Measurements from ENCODE around the gene TAOK3. TPM values are rescaled to one million over a fixed set of nuclear protein-coding genes. Genes with fewer than 3 reads are reported as not detected.
A peak's percentile ranks its signal among the peaks of the same experiment; 100 is the strongest.
"Not testable (repeated sequence)": the region's sequence is repeated elsewhere in the genome, so short reads cannot be mapped to it uniquely, and the experiment has no call there.

The TAOK3 gene
- total RNA-seq, 3 donors from 2014 or later (not counting 1 experiment from before 2014, with no cell fraction given): 155 to 166 (median 157) TPM

- Mint-ChIP-seq H3K4me3 (peak overlapping the region; percentile 98), H3K9me3 (no peaks in the 10 kb centered on the region), H3K4me1 (peaks cover 6 to 19% of the 10 kb centered on the region in 2 donors), H3K27ac (peak overlapping the region; percentile 48 to 77), H3K27me3 (ENCODE audit: low read depth in 2 of 2) (no peaks in the 10 kb centered on the region), H3K36me3 (no peaks in the 10 kb centered on the region)
- H3K4me3 ChIP-seq (ENCODE audit: low read length): no peak overlapping the region
- no peak for TF ChIP-seq CTCF (IDR thresholded peaks at IDR 0.05)
- no peak overlapping the region for H3K27ac ChIP-seq (ENCODE audit: low read length)
- H3K9me3 ChIP-seq (ENCODE audit: control insufficient read depth, insufficient read depth, low read length): no peaks in the 10 kb centered on the region
- no peaks in the 10 kb centered on the region for H3K27me3 ChIP-seq (ENCODE audit: control insufficient read depth, insufficient read depth, low read length)
- H3K36me3 ChIP-seq (ENCODE audit: control insufficient read depth, insufficient read depth, low read length): peaks cover 10% of the 10 kb centered on the region
- intact Hi-C loops (cut with micrococcal nuclease): loop anchor here (5.0 kb wide), 1 partner anchor 240 kb away; the partner anchor contains the start of gene SUDS3
- ATAC-seq: no peak
- DNase-seq: no peak
- 89% methylated on average over 9 of the region's 10 CpGs for WGBS (ENCODE audit: insufficient coverage)
- H3K4me1 ChIP-seq (ENCODE audit: control insufficient read depth, insufficient read depth, low read length): peaks cover 20% of the 10 kb centered on the region
Observed at GRCh38 chr12:118137148-118137678, 235.5 kb downstream of the TAOK3 start.

GRCh38 chr12:118136559-118137003 is 236.1 kb downstream of the TAOK3 start:
- Histone ChIP-seq H3K27me3 (ENCODE audit: control insufficient read depth, insufficient read depth, low read length) (no peaks in the 10 kb centered on the region), H3K4me3 (ENCODE audit: low read length) (peak overlapping the region; percentile 47), H3K4me1 (ENCODE audit: control insufficient read depth, insufficient read depth, low read length) (peaks cover 20% of the 10 kb centered on the region), H3K27ac (ENCODE audit: low read length) (peak overlapping the region; percentile 32), H3K36me3 (ENCODE audit: control insufficient read depth, insufficient read depth, low read length) (peaks cover 6% of the 10 kb centered on the region), H3K9me3 (ENCODE audit: control insufficient read depth, insufficient read depth, low read length) (no peaks in the 10 kb centered on the region)
- no peaks in the 10 kb centered on the region for H3K27me3 Mint-ChIP-seq (ENCODE audit: low read depth in 2 of 2)
- intact Hi-C loops (cut with micrococcal nuclease): loop anchor here (5.0 kb wide), 1 partner anchor 241 kb away; the partner anchor contains the start of gene SUDS3
- H3K27ac Mint-ChIP-seq: peak overlapping the region; percentile 48 to 77
- WGBS (ENCODE audit: insufficient coverage): under 1% methylated on average over 29 of the region's 29 CpGs
- ATAC-seq (peak in 2 of 3 donors; percentile 5 to 14), DNase-seq (peak; percentile 23 to 44)
- H3K4me3 Mint-ChIP-seq: peak overlapping the region; percentile 98
- TF ChIP-seq CTCF (IDR thresholded peaks at IDR 0.05): no peak
- H3K36me3 Mint-ChIP-seq: no peaks in the 10 kb centered on the region
- peaks cover 6 to 19% of the 10 kb centered on the region in 2 donors for H3K4me1 Mint-ChIP-seq
- H3K9me3 Mint-ChIP-seq: no peaks in the 10 kb centered on the region

- no peaks in the 10 kb centered on the region for H3K9me3 Mint-ChIP-seq
- Histone ChIP-seq H3K36me3 (ENCODE audit: control insufficient read depth, insufficient read depth, low read length) (peaks cover 4% of the 10 kb centered on the region), H3K27me3 (ENCODE audit: control insufficient read depth, insufficient read depth, low read length) (no peaks in the 10 kb centered on the region), H3K27ac (ENCODE audit: low read length) (peak within 1 kb of the TSS; percentile 32), H3K4me1 (ENCODE audit: control insufficient read depth, insufficient read depth, low read length) (peaks cover 20% of the 10 kb centered on the region), H3K4me3 (ENCODE audit: low read length) (peak within 1 kb of the TSS; percentile 47), H3K9me3 (ENCODE audit: control insufficient read depth, insufficient read depth, low read length) (no peaks in the 10 kb centered on the region)
- DNase-seq: peak; percentile 90 to 94
- H3K36me3 Mint-ChIP-seq: no peaks in the 10 kb centered on the region
- H3K4me3 Mint-ChIP-seq: peak within 1 kb of the TSS; percentile 98
- WGBS (ENCODE audit: insufficient coverage): under 1% methylated on average over 70 of the region's 70 CpGs
- intact Hi-C loops (cut with micrococcal nuclease): loop anchor here (5.0 kb wide), 1 partner anchor 241 kb away; the partner anchor contains the start of gene SUDS3
- peaks cover 6 to 19% of the 10 kb centered on the region in 2 donors for H3K4me1 Mint-ChIP-seq
- no peak for TF ChIP-seq CTCF (IDR thresholded peaks at IDR 0.05)
- peak; percentile 99 to 100 (median 100) for ATAC-seq
- H3K27me3 Mint-ChIP-seq (ENCODE audit: low read depth in 2 of 2): no peaks in the 10 kb centered on the region
- peak within 1 kb of the TSS; percentile 74 to 77 for H3K27ac Mint-ChIP-seq
Observed at GRCh38 chr12:118135788-118136558, 236.7 kb downstream of the TAOK3 start, which contains the start of gene PEBP1. TSS of gene PEBP1 (plus strand) at chr12:118136124. CDS start at chr12:118136210, 86 bp downstream.

GRCh38 chr12:118129436-118129835 is 243.3 kb downstream of the TAOK3 start:
- H3K4me3 Mint-ChIP-seq; DNase-seq; H3K9me3 Mint-ChIP-seq; H3K27me3 Mint-ChIP-seq (ENCODE audit: low read depth in 2 of 2); H3K4me1 Mint-ChIP-seq; H3K9me3 ChIP-seq (ENCODE audit: control insufficient read depth, insufficient read depth, low read length); H3K4me3 ChIP-seq (ENCODE audit: low read length); H3K36me3 Mint-ChIP-seq; H3K36me3 ChIP-seq (ENCODE audit: control insufficient read depth, insufficient read depth, low read length); H3K27ac ChIP-seq (ENCODE audit: low read length); intact Hi-C loops (cut with micrococcal nuclease); H3K27ac Mint-ChIP-seq; ATAC-seq; H3K27me3 ChIP-seq (ENCODE audit: control insufficient read depth, insufficient read depth, low read length); H3K4me1 ChIP-seq (ENCODE audit: control insufficient read depth, insufficient read depth, low read length): not testable (repeated sequence)
- WGBS (ENCODE audit: insufficient coverage): 100% methylated on average over 4 of the region's 5 CpGs

Data from natural killer cell (primary cell).